Naive thymus-derived CD4-positive, alpha-beta T cell (primary cell): ENCODE data around the gene UFSP1. TPM values are rescaled to one million over a fixed set of nuclear protein-coding genes. Genes with fewer than 3 reads are reported as not detected.
A peak's percentile ranks its signal among the peaks of the same experiment; 100 is the strongest.

Source experiments
- ATAC-seq: fragments of 150-1000 bp; cut with Tn5 transposase; 2 replicates; pipeline ENCODE4 v1.10.0; 2021; ENCODE audit warnings: mild to moderate bottlenecking, moderate library complexity
- CTCF ChIA-PET: fragments of 350-600 bp; sonication (Branson Sonifier 250); formaldehyde crosslinking; loops from one replicate; lab custom pipeline; 2021; ENCODE audit warnings: antibody characterized with exemption; lab: Charles Lee
- POLR2A ChIA-PET: fragments of 350-600 bp; sonication (Branson Sonifier 250); formaldehyde crosslinking; loops from one replicate; lab custom pipeline; 2021; ENCODE audit warnings: antibody characterized with exemption, inconsistent platforms; lab: Charles Lee
- DNase-seq, 9 donors: peaks; one replicate each; pipeline versions ENCODE4 v3.0.0 to v3.0.0-alpha.2; 2020 to 2022; ENCODE audit warnings: mixed read lengths in 1 of 9
- H3K27ac ChIP-seq: one replicate; pipeline ENCODE4 v1.7.0; 2013; ENCODE audit warnings: mild to moderate bottlenecking, low read depth, low read length, moderate library complexity
- H3K27me3 ChIP-seq, 2 donors: one replicate each; pipeline ENCODE4 v1.7.0; 2013; ENCODE audit warnings: low read length in 2 of 2, mild to moderate bottlenecking in 2 of 2, moderate library complexity in 2 of 2; ENCODE audit not compliant: control insufficient read depth in 2 of 2, insufficient read depth in 2 of 2
- H3K36me3 ChIP-seq, 3 experiments: 1 replicate in 2 of 3; 2 replicates in 1 of 3; pipeline ENCODE4 v1.7.0; 2013; ENCODE audit warnings: low read length in 3 of 3, mild to moderate bottlenecking in 3 of 3, moderate library complexity in 1 of 3; ENCODE audit not compliant: insufficient read depth in 3 of 3, control insufficient read depth in 2 of 3
- H3K4me1 ChIP-seq, 2 donors: one replicate each; pipeline ENCODE4 v1.7.0; 2013; ENCODE audit warnings: low read length in 2 of 2, mild to moderate bottlenecking in 2 of 2, moderate library complexity in 1 of 2; ENCODE audit not compliant: control insufficient read depth in 2 of 2, insufficient read depth in 2 of 2
- H3K4me3 ChIP-seq: 2 replicates; pipeline ENCODE4 v1.7.0; 2013; ENCODE audit warnings: mild to moderate bottlenecking, low read length
- H3K9me3 ChIP-seq, 3 experiments: 1 replicate in 2 of 3; 2 replicates in 1 of 3; pipeline ENCODE4 v1.7.0; 2013; ENCODE audit warnings: low read length in 3 of 3; ENCODE audit not compliant: control insufficient read depth in 2 of 3
- H3K27ac Mint-ChIP-seq, 9 donors: one replicate each; pipeline ENCODE4 v1.8.0; 2020 to 2022; ENCODE audit warnings: mixed read lengths in 9 of 9, mild to moderate bottlenecking in 8 of 9, moderate library complexity in 5 of 9, inconsistent platforms in 2 of 9
- H3K27me3 Mint-ChIP-seq, 5 donors: one replicate each; pipeline ENCODE4 v1.8.0; 2021 to 2022; ENCODE audit warnings: mixed read lengths in 5 of 5, mild to moderate bottlenecking in 1 of 5
- H3K36me3 Mint-ChIP-seq, 5 donors: one replicate each; pipeline ENCODE4 v1.8.0; 2020 to 2022; ENCODE audit warnings: mixed read lengths in 5 of 5, mild to moderate bottlenecking in 3 of 5, inconsistent platforms in 1 of 5
- H3K4me1 Mint-ChIP-seq, 7 donors: one replicate each; pipeline ENCODE4 v1.8.0; 2020 to 2022; ENCODE audit warnings: mixed read lengths in 7 of 7, mild to moderate bottlenecking in 3 of 7, inconsistent platforms in 1 of 7
- H3K4me3 Mint-ChIP-seq, 10 donors: one replicate each; pipeline ENCODE4 v1.8.0; 2020 to 2022; ENCODE audit warnings: mild to moderate bottlenecking in 10 of 10, mixed read lengths in 10 of 10, moderate library complexity in 6 of 10, inconsistent platforms in 2 of 10
- H3K9me3 Mint-ChIP-seq, 11 donors: one replicate each; pipeline ENCODE4 v1.8.0; 2020 to 2022; ENCODE audit warnings: mixed read lengths in 11 of 11, mild to moderate bottlenecking in 4 of 11, inconsistent platforms in 1 of 11, moderate library complexity in 1 of 11
- intact Hi-C, 2 donors: fragments of 100-400 bp; cut with micrococcal nuclease; formaldehyde crosslinking; loops; one replicate each; pipeline ENCODE4 v1.15.1; 2023
- polyA plus RNA-seq, 2 donors: library from polyadenylated mRNA; unstranded; fragments of 300-500 nt; fragmentation: Illumina TruSeq; gene quantifications; one replicate each; pipeline ENCODE4 v1.2.3, GENCODE V29; 2021
- total RNA-seq, 6 experiments: library from RNA in 5 of 6; stranded (reverse) in 5 of 6; gene quantifications; 1 replicate in 5 of 6; 2 replicates in 1 of 6; pipeline ENCODE4 v1.2.3 and lab custom pipeline; 2021 to 2026

The UFSP1 gene
- total and polyA plus RNA-seq, 7 experiments from 2014 or later, result 0.99 to 11.1 (median 2.5) TPM

- Mint-ChIP-seq H3K27me3 (no peaks in the 10 kb centered on the region), H3K9me3 (no peaks in the 10 kb centered on the region), H3K4me3 (no peak overlapping the region), H3K36me3 (peaks cover 15 to 72% (median 32%) of the 10 kb centered on the region in 5 donors), H3K4me1 (peaks cover 32 to 59% (median 45%) of the 10 kb centered on the region in 7 donors), H3K27ac (peak overlapping the region in 1 of 9 donors; percentile 51)
- POLR2A ChIA-PET, result interaction anchor here (0.6 kb wide), 1 partner anchor 8 kb away, joined by 3 read pairs; the partner anchor contains the start of gene UFSP1
- CTCF ChIA-PET, result no interaction called here
- Histone ChIP-seq H3K36me3 (peaks cover 21 to 70% (median 35%) of the 10 kb centered on the region in 3 experiments), H3K27me3 (no peaks in the 10 kb centered on the region), H3K4me1 (peaks cover 10 to 34% of the 10 kb centered on the region in 2 donors), H3K9me3 (no peaks in the 10 kb centered on the region), H3K4me3 (no peak overlapping the region), H3K27ac (no peak overlapping the region)
- intact Hi-C loops, result no loop called here
- no peak for DNase-seq
- no peak for ATAC-seq
Observed at GRCh38 chr7:100881136-100881535, 8.4 kb downstream of the UFSP1 start.

GRCh38 chr7:100880645-100881044 lies 8.9 kb downstream of the UFSP1 start:
- Mint-ChIP-seq H3K27me3 (no peaks in the 10 kb centered on the region), H3K27ac (peak overlapping the region in 6 of 9 donors; percentile 32 to 89 (median 42)), H3K36me3 (peaks cover 10 to 67% (median 29%) of the 10 kb centered on the region in 5 donors), H3K4me3 (no peak overlapping the region), H3K9me3 (no peaks in the 10 kb centered on the region), H3K4me1 (peaks cover 35 to 60% (median 47%) of the 10 kb centered on the region in 7 donors)
- Histone ChIP-seq H3K4me1 (peaks cover 15 to 33% of the 10 kb centered on the region in 2 donors), H3K27ac (no peak overlapping the region), H3K36me3 (peaks cover 16 to 65% (median 35%) of the 10 kb centered on the region in 3 experiments), H3K27me3 (no peaks in the 10 kb centered on the region), H3K4me3 (no peak overlapping the region), H3K9me3 (no peaks in the 10 kb centered on the region)
- intact Hi-C loops, result no loop called here
- CTCF ChIA-PET, result no interaction called here
- DNase-seq (no peak), ATAC-seq (no peak)
- POLR2A ChIA-PET, result interaction anchor here (7.6 kb wide), 1 partner anchor 6 kb away, joined by 161 read pairs; the partner anchor contains the start of gene UFSP1

- Mint-ChIP-seq H3K4me3 (peak overlapping the region in 5 of 10 donors; percentile 7 to 32 (median 21)), H3K4me1 (peaks cover 37 to 62% (median 51%) of the 10 kb centered on the region in 7 donors), H3K27ac (peak overlapping the region in 8 of 9 donors; percentile 3 to 87 (median 58)), H3K9me3 (peaks cover 0 to 4% (median 0%) of the 10 kb centered on the region in 11 donors), H3K36me3 (peaks cover 5 to 59% (median 29%) of the 10 kb centered on the region in 5 donors), H3K27me3 (no peaks in the 10 kb centered on the region)
- ChIA-PET CTCF (no interaction called here), POLR2A (interaction anchor here (7.6 kb wide), 1 partner anchor 7 kb away, joined by 161 read pairs; the partner anchor contains the start of gene UFSP1)
- DNase-seq (no peak), ATAC-seq (no peak)
- H3K4me3 ChIP-seq, result no peak overlapping the region
- H3K27ac ChIP-seq, result no peak overlapping the region
- no peaks in the 10 kb centered on the region for H3K9me3 ChIP-seq
- peaks cover 11 to 62% (median 32%) of the 10 kb centered on the region in 3 experiments for H3K36me3 ChIP-seq
- H3K27me3 ChIP-seq, result no peaks in the 10 kb centered on the region
- intact Hi-C loops, result loop anchor here in 1 of 2 donors (10.0 kb wide), 1 partner anchor 365 kb away; the partner anchor contains the start of gene FIS1
- H3K4me1 ChIP-seq, result peaks cover 17 to 27% of the 10 kb centered on the region in 2 donors
Observed at GRCh38 chr7:100879685-100880261, 9.7 kb downstream of the UFSP1 start.

- ChIA-PET CTCF (interaction anchor here (1.3 kb wide), 1 partner anchor 11 kb away, joined by 5 read pairs; the partner anchor contains the start of gene UFSP1), POLR2A (interaction anchor here (7.6 kb wide), 1 partner anchor 8 kb away, joined by 161 read pairs; the partner anchor contains the start of gene UFSP1)
- Histone ChIP-seq H3K4me1 (peaks cover 22 to 30% of the 10 kb centered on the region in 2 donors), H3K4me3 (no peak overlapping the region), H3K9me3 (no peaks in the 10 kb centered on the region), H3K27me3 (no peaks in the 10 kb centered on the region), H3K27ac (no peak overlapping the region), H3K36me3 (peaks cover 11 to 51% (median 27%) of the 10 kb centered on the region in 3 experiments)
- Mint-ChIP-seq H3K27me3 (no peaks in the 10 kb centered on the region), H3K4me1 (peaks cover 37 to 72% (median 61%) of the 10 kb centered on the region in 7 donors), H3K9me3 (peaks cover 0 to 6% (median 0%) of the 10 kb centered on the region in 11 donors), H3K27ac (peak overlapping the region in 6 of 9 donors; percentile 23 to 80 (median 50)), H3K36me3 (peaks cover 5 to 48% (median 26%) of the 10 kb centered on the region in 5 donors), H3K4me3 (peak overlapping the region in 6 of 10 donors; percentile 16 to 45 (median 34))
- ATAC-seq (no peak), DNase-seq (no peak)
- intact Hi-C loops, result loop anchor here in 1 of 2 donors (10.0 kb wide), 1 partner anchor 366 kb away; the partner anchor contains the start of gene FIS1
Observed at GRCh38 chr7:100878685-100879084, 10.8 kb downstream of the UFSP1 start.

GRCh38 chr7:100878013-100878412 lies 11.5 kb downstream of the UFSP1 start:
- Histone ChIP-seq H3K36me3 (peaks cover 11 to 44% (median 21%) of the 10 kb centered on the region in 3 experiments), H3K9me3 (no peaks in the 10 kb centered on the region), H3K4me3 (no peak overlapping the region), H3K4me1 (peaks cover 22 to 30% of the 10 kb centered on the region in 2 donors), H3K27me3 (no peaks in the 10 kb centered on the region), H3K27ac (no peak overlapping the region)
- H3K27me3 Mint-ChIP-seq, result no peaks in the 10 kb centered on the region
- intact Hi-C loops, result loop anchor here in 1 of 2 donors (10.0 kb wide), 1 partner anchor 367 kb away; the partner anchor contains the start of gene FIS1
- H3K4me1 Mint-ChIP-seq, result peaks cover 37 to 69% (median 59%) of the 10 kb centered on the region in 7 donors
- ChIA-PET POLR2A (interaction anchor here (7.6 kb wide), 1 partner anchor 9 kb away, joined by 161 read pairs; the partner anchor contains the start of gene UFSP1), CTCF (interaction anchor here (1.3 kb wide), 1 partner anchor 12 kb away, joined by 5 read pairs; the partner anchor contains the start of gene UFSP1)
- H3K4me3 Mint-ChIP-seq, result peak overlapping the region in 6 of 10 donors; percentile 3 to 66 (median 18)
- DNase-seq, result no peak
- H3K27ac Mint-ChIP-seq, result peak overlapping the region in 6 of 9 donors; percentile 3 to 67 (median 28)
- H3K36me3 Mint-ChIP-seq, result peaks cover 5 to 41% (median 19%) of the 10 kb centered on the region in 5 donors
- peaks cover 0 to 6% (median 0%) of the 10 kb centered on the region in 11 donors for H3K9me3 Mint-ChIP-seq
- no peak for ATAC-seq

GRCh38 chr7:100875356-100875751 lies 14.2 kb downstream of the UFSP1 start:
- Mint-ChIP-seq H3K4me3 (peak overlapping the region; percentile 96 to 100 (median 98)), H3K36me3 (peaks cover 9 to 34% (median 17%) of the 10 kb centered on the region in 5 donors), H3K27me3 (no peaks in the 10 kb centered on the region), H3K4me1 (peaks cover 32 to 59% (median 57%) of the 10 kb centered on the region in 7 donors), H3K27ac (peak overlapping the region; percentile 97 to 99 (median 98)), H3K9me3 (peaks cover 0 to 6% (median 0%) of the 10 kb centered on the region in 11 donors)
- intact Hi-C loops, result loop anchor here (1.0 to 10.0 kb wide), 9 partner anchors 8 to 447 kb away; partner anchors contain the start of genes SLC12A9 (in 2 of the 2), UFSP1 (in 2 of the 2), FIS1 (in 1 of the 2) and MEPCE (in 1 of the 2)
- peak overlapping the region; percentile 78 for H3K4me3 ChIP-seq
- H3K4me1 ChIP-seq, result peaks cover 22 to 30% of the 10 kb centered on the region in 2 donors
- peak overlapping the region; percentile 94 for H3K27ac ChIP-seq
- no peaks in the 10 kb centered on the region for H3K27me3 ChIP-seq
- peaks cover 3 to 22% (median 6%) of the 10 kb centered on the region in 3 experiments for H3K36me3 ChIP-seq
- CTCF ChIA-PET, result interaction anchor here (1.0 to 1.5 kb wide), 3 partner anchors 12 to 170 kb away, joined by 3 to 6 read pairs (median 3); partner anchors contain the start of gene SLC12A9
- no peaks in the 10 kb centered on the region for H3K9me3 ChIP-seq
- POLR2A ChIA-PET, result interaction anchor here (0.6 to 7.6 kb wide), 19 partner anchors 8 to 1996 kb away, joined by 3 to 161 read pairs (median 4); partner anchors contain the start of genes FBXO24, LRCH4, PLOD3 and SLC12A9
- ATAC-seq, result peak; percentile 23
- DNase-seq, result peak in 4 of 9 donors; percentile 22 to 49 (median 29)
